Suppressor macrophage treated with lipopolysaccharide for 4 hours (primary cell): ENCODE measurements around the gene BRD7.

ENCODE experiments used
- DNase-seq: peaks from one replicate; pipeline ENCODE4 v3.0.0-alpha.2; 2020

BRD7 gene

DNA sequence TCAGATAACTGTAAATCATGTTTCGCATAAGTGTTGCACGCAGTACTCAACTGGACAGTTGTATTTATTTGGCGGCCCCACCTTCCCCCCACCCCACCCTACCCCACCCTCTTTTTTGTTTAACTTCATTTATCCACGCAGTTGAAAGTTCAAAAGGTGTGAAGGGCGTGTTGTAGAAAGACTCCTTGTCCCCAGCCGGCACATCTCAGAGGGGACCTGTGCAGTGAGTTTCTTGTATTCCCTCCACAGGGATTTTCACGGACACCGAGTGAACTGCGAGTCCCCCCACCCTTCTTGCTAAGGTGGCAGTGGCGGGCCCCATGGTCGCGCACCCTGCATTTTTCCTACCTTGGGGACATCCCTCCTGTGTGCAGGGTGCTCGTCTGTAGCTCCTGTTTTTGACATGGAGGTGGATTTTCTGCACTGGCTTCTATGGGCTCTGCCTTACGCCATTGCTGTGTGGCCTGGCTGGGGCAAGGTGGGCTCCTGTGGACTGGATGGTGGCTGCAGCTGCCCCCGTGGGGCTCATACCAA, 66.2 kb downstream of the BRD7 start:
- no peak for DNase-seq

DNA sequence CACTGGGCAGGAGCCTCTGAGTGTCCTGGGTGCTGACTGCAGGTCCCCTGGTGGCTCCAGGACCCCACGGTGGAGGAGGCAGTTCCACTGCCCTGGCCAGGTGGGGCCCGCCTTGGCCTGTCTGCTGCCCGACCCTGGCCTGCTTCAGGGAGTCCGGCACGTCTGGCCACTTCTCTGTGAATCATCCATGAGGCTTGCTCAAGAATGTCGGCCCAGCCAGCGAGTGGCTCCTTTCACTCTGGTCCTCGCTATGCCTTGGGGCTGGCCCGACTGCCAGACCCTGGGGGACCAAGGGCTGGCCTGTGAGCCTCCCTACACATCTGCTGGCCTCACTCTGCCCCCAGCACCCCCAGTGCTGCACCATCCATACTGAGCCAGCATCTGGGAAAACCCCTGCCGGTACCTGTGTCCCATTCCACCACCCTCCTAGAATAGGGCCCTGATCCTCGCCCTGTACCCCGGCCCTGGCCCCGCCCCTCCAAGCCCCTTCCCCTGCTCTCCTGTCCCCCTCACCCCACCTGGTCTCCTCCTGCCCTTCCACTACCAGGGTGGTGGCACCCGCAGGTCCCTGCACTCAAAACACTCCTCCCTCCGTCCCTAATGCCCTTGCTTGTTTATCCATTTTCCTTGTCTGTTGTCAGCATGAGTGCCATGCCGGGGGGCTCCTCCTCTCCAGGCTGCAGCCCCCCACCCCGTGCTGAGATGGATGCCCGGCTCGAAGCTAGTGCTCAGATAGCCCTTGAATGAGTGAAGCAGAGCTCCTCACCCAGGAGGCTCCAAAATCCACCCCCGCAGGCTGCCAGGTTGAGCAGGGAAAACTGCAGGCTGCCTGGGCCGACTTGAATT, 66.9 kb downstream of the BRD7 start:
- no peak for DNase-seq

DNA sequence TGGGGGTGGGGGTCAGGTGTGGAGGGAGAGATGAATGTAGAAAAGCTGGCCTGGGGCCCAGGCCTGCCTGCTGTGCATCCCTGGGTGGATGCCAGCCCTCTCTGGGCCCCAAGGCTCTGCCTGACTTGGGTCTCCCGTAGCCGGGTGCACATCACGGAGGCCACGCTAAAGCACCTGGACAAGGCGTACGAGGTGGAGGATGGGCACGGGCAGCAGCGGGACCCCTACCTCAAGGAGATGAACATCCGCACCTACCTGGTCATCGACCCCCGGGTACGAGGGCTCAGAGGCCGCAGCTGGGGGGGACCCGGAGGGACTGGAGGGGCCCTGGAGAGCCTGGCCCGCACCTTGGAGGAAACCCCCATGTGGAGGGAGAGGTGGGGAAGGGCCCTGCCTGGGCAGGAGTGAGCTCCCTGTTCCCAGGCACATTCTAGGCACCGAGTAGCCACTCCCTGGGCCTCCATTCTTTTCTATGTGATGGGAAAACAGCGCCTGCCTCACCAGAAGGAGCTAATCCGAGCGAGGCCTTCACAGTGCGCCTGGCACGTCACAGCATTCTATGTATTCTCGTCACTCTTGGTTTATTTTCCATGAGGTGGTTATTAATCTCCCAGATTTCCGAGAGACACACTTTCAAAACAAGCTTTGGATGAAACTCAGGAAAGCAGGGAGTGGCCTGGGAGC, 67.7 kb downstream of the BRD7 start:
- DNase-seq, result no peak

DNA sequence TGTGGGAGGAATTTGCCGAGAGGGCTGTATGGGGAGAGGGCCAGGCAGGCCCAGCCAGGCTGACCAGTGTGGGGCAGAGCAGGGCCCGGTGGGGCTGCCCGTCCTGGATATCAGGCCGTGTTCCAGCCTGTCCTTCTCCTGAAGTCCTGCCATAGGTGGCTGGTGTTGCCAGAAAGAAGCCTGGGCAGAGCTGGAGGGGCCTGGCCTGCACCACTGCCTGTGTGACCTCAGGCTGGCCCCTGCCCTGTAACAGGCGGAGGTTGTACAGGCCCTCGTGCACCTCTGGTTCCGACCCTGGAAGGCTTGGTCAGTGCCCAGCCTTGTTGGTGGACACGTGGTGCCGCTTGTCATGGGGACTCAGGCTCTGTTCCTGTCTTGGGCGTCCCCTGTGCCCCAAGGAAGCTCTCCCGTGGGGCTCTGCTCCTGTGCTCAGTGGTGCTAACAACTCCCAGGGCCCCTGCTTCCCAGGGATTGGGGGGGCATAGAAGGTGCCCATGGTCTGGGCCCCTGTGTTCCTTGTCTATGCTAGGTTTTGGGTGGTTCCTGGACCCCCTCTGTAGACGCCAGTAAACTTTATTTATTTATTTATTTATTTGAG, 69.2 kb downstream of the BRD7 start:
- no peak for DNase-seq

DNA sequence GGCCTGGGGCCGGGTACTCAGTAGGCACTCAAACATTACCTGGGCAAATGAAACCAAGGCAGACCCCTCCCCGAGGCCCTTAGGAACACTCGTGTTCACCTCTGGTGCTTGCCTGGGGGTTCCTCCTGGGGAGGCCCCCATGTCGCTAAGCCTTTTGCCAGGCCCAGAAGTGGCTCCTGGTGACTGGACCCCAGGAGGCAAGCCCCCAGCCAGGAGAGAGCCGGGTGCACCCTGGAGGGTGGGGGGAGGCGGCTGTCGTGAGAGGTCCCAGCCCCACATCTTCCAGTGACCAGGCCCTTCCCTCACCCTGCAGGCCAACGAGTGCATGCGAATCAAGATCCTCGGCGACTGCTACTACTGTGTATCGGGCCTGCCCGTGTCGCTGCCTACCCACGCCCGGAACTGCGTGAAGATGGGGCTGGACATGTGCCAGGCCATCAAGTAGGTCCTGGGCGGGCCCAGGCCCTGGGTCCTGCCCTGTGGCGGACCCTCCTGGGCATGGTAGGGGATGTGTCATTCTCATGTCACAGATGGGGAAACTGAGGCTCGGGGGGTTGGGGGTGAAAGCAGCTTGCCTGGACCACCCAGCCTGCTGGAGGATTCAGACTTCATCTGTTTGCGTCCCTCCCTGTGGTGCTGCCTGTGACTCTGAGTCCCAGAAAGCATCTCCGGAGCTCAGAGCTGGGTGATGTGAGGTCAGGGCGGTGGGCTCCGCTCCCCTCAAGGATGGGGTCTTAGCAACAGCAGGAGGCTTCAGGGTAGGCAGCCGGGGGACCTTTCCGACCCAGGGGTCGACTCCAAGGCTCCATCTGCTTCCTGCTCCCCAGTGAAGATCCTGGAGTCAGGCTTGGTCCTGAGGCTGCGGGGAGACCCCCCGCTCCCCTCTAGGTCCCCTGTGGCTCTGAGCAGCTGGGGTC, 69.9 kb downstream of the BRD7 start:
- DNase-seq, result no peak

DNA sequence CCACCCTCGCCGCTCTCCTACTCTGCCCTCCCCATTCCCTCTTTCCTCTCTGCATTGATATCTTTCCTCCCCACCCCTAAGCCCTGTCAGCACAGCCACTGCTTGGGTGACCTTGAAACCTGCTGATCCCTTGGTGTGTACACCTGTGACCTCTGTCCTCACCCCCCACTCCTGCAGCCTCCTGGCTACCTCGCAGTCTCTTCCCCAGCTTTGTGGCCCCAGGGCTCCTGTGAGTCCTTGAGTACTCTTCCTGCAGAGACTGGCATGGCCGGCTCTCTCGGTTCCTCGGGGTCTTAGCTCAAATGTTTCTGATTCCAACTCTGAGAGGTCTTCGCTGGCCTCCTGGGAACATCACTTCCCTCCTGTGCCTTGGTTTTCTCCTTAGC, 70.7 kb downstream of the BRD7 start:
- DNase-seq, result no peak

DNA sequence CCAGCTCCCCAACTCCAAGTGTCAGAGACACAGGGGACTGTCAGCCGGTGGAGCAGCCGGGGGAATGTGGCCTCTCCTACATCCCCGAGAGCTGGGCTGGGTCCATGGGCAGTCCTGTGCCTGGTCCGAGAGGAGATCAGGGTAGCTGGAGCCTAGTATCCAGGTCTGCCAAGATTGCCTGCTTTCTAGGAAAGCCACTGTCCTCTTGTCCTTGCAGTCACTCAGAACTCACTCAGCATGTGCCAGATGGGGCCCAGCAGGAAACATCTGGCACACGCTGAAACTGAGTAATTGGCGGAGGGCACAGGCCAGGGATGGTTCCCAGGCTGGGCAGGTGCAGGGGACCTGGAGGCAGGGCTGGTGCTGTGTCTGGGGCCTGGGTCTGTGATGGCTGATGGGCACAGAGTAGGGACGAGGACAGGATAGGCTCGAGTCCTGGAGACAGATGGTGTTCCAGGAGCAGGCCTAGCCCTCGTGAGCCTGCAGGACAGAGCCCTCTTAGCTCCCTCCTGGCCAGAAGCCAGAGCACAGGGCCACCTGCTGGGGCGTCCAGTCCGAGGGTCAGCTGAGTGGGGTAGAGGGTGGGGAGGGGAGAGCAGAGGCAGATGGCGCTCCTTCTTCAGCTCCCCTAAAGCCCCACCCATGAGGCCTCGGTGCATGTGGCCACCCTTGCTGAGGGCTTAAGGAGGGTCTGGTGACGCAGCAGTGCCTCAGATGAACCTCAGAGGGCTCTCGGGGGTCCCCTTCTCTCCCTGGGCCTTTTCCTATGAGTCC, 71.3 kb downstream of the BRD7 start:
- no peak for DNase-seq

DNA sequence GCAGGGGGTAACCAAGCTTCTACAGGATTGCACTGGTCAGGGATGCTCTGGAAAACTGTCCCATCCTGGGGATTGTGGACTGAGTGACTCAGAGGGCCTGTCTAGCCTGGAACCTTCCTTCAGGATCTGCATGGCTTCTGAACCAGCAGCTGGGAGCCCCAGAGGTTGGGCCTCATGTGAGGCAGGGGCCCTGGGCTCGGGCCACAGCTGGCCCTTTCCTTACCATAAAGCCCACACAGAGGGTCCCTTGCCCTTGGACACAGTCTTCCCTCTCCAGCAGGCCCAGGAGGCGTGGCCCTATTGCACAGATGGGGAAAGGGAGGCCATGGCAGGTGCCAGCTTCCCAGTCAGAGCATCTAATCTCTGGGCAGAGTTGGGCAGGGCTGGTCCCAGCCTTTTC, 72.0 kb downstream of the BRD7 start:
- no peak for DNase-seq

DNA sequence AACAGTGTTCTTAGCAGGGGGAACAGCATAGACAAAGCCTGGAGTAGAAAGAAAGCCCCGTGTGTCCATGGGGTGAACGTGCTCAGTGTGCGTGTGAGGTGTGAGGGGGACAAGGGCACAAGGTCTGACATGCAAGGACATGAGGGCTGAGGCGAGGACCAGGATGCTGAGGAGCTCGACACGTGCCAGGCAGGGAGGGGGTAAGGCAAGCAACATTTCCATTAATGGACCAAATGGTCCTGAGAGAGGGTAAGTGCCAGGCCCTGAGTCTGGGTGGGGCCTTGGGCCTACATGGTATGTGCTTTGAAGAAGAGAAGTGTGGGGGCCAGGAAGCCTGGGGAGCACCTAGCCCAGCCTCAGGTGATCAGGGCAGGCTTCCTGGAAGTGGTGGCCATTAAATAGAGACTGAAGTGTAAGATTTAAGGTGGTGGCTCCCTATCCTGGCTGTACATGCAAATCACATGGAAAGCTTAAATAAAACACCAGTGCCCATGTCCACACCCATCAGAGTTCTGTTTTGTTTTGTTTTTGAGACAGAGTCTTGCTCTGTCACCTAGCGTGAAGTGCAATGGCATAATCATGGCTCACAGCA, 73.2 kb downstream of the BRD7 start:
- DNase-seq, result no peak

DNA sequence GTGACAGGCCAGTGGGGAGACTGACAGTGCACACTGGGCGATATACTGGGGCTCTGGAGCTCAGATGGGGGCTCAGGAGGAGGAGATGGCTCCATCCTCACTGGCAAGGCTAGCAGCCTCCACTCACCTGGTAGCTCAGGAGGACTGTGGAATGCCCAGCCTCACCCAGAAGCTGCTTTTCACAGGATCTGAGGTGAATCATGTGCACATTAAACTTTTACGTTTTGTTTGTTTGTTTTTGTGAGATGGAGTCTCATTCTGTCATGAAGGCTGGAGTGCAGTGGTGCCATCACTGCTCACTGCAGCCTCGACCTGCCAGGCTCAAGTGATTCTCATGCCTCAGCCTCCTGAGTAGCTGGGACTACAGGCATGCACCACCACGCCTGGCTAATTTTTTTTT, 73.8 kb downstream of the BRD7 start:
- no peak for DNase-seq

DNA sequence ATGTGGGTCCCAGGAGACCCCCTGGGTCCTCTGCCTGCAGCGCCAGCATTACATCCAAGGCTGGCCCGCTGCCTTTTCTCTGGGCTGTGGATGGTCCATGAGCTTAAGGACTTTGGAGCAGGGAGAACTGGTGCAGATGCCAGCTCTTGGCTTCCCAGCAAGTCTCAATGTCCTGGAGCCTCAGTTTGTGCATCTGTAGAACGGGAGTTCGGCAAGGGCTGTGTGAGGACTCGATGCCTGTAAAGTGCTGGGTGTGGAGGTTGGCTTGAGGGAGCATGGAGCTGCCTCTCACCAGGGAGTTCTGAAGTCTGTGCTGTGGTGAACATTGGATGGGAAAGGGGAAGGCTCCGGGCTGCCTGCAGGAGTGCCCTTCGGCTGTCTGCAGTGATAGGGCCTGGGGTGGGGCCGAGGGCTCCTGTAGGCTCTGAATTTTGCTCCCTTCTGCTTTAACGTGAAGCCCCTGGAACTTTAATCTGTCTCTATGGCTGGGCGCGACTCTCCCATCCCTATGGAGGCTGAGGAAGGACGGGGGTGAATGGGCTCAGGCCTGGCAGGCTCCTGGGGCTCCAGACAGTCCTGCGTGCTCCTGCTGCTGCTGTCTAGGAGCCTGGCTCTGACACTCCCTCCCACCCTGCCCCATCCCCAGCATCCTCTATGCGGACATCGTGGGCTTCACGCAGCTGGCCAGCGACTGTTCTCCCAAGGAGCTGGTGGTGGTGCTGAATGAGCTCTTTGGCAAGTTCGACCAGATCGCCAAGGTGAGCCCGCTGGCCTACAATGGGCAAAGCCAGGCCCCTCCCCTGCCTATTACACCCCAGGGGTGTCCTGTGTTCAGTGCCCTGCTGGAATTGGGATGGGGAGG, 74.6 kb downstream of the BRD7 start:
- DNase-seq, result no peak

DNA sequence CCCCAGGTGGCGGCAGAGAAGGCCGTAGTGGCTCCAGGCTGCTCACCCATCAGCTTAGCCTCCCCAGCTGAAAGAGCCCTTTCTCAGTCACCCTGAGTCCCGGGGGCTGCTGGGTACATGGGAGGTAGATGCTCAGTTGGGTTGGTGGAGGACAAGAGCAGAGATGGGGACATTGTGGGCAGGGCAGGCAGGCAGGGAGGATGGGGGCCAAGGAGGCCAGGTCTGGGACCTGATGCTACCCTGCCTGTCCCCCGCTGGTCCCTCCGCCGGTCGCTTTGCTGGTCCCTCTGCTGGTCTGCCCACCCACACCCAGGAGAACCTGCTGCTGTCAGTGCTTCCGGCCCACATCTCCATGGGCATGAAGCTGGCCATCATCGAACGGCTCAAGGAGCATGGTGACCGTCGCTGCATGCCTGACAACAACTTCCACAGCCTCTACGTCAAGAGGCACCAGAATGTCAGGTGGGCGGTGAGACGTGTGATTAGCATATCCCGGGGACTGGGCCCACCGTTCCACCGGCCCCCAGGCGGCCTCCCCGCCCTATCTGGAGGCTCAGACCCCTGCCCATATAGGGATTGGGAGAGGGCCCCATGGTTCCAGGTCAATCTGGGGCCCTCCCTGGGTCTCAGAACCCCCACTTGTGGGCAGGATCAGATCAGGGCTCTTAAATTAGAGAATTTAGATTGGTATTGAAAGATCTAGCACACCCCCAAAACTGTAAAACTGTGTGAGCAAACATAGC, 75.6 kb downstream of the BRD7 start:
- no peak for DNase-seq

DNA sequence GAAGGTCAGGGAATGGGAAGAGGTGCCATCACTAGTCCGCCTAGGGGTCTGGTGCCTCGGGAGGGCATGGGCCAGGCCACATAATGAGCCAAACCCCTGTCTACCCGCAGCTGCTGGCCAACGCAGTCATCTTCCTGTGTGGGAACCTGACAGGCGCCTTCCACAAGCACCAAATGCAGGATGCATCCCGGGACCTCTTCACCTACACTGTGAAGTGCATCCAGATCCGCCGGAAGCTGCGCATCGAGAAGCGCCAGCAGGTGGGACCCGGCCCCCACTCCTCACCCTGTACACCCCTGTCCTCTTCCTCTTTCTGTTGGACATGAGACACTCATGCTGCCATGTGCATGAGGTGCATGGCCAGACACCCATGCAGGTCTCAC, 76.2 kb downstream of the BRD7 start:
- no peak for DNase-seq

DNA sequence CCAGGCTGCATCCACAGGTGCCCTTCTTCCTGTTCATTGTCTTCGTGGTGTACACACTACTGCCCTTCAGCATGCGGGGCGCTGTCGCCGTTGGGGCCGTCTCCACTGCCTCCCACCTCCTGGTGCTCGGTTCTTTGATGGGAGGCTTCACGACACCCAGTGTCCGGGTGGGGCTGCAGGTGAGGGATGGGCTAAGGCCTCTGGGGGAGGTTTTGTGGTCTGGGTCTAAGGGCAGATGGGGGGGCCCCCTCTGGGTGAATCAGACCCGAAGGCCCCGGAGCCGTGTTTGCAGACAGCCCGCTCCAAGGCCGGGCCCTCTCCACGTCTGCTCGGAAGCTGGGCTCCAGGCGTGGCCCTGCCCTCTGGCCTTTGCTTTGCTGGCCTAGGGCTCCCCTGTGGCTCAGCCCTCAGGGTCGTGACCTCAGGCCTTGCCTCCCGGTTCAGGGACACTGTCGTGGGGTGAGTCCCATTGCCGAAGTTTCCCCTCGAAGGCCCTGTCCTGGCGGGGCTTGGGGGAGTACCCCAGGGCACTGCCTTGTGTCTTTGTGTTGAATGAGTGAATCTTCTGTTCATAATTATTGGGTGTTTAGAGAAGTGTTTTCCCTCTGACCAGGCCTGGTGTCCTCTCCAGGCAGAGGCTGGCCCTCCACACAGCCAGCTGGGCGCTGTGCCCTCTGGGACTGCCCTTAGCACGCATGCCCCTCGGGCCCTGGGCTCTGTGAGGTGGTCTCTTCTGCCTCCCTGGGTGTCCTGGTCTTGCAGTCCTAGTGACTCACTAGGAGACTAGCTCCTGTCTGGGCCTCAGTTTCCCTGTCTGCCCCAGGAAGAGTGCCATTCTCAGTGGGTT, 76.8 kb downstream of the BRD7 start:
- no peak for DNase-seq

DNA sequence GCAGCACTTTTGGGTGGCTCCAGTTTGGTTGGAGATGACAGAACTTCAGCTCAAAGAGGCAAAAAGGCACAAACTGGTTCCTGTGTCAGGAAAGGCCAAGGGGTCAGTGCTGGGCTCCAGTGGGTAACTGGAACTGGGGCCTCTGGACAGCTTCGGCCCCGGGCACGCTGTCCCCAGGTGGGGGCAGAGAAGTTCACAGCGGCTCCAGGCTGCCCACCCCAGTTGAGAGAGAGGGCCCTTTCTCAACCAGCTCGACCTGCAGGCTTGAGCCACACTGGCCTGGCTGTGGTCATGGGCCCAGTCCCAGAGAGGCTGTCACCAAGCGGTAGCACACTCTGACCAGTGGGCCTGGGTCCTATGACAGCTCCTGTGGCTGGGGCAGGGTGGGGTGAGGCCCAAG, 77.9 kb downstream of the BRD7 start:
- no peak for DNase-seq

DNA sequence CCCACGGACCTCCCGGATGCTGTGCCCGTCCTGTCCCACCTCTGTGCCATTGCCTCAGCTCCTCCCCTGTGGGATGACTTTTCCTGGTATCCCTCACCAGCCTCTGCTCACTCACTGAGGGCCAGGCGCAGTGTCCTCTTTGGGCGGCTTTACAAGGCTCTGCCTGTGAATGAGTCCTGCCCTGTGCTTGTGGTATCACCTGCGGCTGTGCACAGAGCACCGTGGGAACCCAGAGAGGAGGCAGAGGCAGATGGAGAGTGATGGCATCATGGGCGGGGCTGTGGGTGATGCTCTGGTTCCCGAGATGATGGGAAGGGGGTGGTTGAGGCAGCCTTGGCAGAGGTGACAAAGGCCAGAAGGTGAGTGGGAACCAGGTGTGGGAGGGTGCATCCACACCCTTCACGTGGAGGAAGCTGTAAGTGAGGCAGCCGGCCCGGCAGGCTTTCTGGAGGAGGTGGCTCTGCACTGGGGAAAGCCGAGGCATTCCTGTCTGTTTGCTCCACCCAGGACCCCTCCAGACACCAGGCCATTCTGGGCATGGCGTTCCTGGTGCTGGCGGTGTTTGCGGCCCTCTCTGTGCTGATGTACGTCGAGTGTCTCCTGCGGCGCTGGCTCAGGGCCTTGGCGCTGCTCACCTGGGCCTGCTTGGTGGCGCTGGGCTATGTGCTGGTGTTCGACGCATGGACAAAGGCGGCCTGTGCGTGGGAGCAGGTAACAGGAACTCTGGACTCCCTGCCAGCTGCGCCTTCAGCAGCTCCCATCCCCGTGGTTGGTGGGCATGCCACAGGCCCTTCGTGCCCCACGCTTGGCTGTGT, 78.6 kb downstream of the BRD7 start:
- DNase-seq, result no peak

DNA sequence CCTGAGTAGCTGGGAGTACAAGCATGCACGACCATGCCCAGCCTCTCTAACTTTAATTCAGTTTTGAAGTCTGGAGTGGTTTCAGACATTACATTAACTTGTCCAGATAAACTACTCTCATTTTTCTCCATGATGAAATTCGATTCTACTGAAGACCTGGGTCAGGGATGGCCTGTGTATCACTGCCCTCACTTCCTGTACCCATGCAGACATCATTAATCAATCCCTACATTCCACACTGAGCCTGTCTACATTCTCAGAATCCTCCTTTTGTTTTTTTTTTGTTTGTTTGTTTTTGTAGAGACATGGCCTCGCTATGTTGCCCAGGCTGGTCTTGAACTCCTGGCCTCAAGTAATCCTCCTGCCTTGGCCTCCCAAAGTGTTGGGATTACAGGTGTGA, 79.9 kb downstream of the BRD7 start:
- no peak for DNase-seq

DNA sequence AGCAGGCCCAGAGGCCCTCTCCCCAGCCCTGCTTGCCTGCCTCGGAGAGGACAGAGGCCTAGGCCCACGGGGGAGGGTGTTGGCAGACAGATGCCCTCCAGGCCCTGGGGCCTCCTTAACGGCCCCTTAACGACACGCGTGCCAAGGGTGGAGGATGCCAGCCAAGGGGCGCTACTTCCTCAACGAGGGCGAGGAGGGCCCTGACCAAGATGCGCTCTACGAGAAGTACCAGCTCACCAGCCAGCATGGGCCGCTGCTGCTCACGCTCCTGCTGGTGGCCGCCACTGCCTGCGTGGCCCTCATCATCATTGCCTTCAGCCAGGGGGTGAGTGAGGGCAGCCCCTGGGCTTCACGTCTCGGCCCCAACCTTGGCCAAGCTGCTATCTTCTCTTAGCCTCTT, 80.8 kb downstream of the BRD7 start:
- DNase-seq, result no peak
